ENCODE data around the gene CENPL.
"Not testable (repeated sequence)": the region's sequence is repeated elsewhere in the genome, so short reads cannot be mapped to it uniquely, and the experiment has no call there.

The CENPL gene, protein sequence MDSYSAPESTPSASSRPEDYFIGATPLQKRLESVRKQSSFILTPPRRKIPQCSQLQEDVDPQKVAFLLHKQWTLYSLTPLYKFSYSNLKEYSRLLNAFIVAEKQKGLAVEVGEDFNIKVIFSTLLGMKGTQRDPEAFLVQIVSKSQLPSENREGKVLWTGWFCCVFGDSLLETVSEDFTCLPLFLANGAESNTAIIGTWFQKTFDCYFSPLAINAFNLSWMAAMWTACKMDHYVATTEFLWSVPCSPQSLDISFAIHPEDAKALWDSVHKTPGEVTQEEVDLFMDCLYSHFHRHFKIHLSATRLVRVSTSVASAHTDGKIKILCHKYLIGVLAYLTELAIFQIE

GRCh38 chr1:173824315-173825081 is at the start of gene CENPL, which contains the start of gene DARS2:
Gene CENPL (minus strand): TSS chr1:173824883. CDS start chr1:173811299, 13,584 bp downstream.
Gene DARS2 (plus strand): TSS chr1:173824673. CDS start chr1:173825230, 557 bp downstream.
- DNase-seq = peak; percentile 99

- DNase-seq = no peak
Measured at GRCh38 chr1:173871500-173871899, 46.8 kb upstream of the CENPL start.

DNA sequence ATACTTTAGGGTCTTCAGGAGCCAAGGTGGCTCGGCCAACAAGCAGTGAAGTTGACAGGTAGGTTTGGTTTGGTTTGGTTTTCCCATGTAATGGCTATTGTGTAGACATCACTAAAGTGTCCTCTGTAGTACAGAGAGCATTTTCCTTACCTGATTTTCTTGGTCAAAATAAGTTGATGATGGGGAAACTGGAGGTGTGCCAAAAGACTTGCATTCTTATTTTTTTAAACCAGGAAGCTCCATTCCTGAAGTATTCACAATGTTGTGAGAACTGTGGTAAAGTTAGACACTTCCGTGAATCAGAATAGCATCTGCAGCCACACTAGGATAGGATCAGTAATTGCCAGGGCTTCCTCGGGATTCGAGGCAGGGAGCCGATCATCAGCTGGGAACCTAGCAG is 46.4 kb upstream of the CENPL start:
- no peak for DNase-seq

DNA sequence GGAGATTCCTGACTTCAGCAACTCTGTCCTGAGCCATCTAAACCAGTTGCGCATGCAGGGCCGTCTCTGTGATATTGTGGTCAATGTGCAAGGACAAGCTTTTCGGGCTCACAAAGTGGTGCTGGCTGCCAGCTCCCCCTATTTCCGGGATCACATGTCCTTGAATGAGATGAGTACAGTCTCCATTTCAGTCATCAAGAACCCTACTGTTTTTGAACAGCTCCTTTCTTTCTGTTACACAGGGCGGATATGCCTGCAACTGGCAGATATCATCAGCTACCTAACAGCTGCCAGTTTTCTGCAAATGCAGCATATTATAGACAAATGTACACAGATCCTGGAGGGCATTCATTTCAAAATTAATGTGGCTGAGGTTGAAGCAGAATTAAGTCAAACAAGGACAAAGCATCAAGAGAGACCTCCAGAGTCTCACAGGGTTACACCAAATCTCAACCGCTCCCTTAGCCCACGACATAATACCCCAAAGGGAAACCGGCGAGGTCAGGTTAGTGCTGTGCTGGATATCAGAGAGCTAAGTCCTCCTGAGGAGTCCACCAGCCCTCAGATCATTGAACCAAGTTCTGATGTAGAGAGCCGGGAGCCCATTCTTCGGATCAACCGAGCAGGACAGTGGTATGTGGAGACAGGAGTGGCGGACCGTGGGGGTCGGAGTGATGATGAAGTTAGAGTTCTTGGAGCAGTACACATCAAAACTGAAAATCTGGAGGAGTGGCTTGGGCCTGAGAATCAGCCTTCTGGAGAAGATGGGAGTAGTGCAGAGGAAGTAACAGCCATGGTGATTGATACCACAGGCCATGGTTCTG is 45.8 kb upstream of the CENPL start:
- DNase-seq = no peak

- no peak for DNase-seq
Measured at GRCh38 chr1:173869021-173869359, 44.3 kb upstream of the CENPL start.

DNA sequence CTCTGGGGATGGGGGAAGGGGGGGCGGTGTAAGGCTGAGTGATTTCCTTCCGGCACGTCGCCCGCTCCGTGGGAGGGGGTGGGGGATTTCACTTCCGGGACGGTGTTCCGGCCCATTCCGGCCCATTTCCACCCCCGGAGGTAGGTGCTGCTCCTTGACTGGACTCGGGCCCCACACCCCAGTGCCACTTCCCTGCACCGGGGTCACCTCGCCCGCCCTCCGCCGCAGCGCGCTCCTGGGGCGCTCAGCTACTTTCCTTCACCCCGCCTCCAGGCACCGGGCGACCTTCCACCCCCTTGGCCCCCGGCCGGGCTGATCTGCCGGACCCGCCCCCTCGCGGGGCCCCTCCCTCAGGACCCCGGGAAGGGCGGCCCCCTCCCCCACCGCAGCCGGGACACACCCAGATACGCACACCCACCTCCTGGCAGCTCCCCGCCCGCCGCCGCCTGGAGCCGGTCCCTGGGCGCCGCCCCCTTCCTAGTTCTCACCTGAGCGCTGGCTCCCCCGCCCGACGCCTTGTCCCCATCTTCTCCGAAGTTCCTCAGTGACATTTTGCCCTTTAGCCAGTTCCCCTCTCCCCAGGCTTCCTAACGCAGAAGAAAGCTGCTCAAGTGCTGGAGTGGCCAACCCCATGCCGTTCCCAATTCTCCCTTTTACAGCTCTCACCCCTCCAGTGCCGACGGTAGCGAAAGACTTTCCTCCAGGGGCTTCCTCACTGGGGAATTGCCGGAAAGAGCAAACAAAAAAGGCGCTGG is 43.8 kb upstream of the CENPL start, which contains the start of gene ZBTB37:
TSS of gene ZBTB37 (plus strand) at position 115 of the 755 bp plus-strand sequence. CDS start 1,846 bp downstream, outside the sequence.
- peak; percentile 73 for DNase-seq

- DNase-seq = peak; percentile 100
Measured at GRCh38 chr1:173867753-173868265, 43.1 kb upstream of the CENPL start, which contains the start of gene GAS5. Gene GAS5 (minus strand): TSS chr1:173867989.

DNA sequence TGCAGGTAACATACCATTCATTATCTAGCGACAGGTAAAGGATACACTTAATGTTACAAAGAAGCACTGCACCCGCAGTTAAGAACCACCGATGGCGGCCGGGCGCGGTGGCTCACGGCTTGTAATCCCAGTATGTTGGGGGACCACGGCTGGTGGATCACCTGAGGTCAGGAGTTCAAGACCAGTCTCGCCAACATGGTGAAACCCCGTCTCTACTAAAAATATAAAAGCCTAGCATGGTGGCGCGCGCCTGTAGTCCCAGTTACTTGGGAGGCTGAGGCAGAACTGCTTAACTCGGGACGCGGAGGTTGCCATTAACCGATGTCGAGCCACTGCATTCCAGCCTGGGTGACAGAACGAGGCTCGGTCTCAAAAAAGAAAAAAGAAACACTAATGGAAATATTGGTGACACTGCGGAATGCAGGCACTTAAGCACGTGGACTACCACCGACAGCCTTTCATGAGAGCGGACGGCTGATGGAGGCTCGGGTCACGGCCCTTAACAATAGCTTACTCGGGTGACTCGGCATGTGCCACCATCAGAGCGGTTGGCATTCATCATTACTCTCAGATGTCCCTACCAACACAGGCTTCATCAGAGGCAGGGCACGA is 42.6 kb upstream of the CENPL start:
- DNase-seq = no peak

GRCh38 chr1:173866413-173867115 is 41.9 kb upstream of the CENPL start:
- no peak for DNase-seq

DNA sequence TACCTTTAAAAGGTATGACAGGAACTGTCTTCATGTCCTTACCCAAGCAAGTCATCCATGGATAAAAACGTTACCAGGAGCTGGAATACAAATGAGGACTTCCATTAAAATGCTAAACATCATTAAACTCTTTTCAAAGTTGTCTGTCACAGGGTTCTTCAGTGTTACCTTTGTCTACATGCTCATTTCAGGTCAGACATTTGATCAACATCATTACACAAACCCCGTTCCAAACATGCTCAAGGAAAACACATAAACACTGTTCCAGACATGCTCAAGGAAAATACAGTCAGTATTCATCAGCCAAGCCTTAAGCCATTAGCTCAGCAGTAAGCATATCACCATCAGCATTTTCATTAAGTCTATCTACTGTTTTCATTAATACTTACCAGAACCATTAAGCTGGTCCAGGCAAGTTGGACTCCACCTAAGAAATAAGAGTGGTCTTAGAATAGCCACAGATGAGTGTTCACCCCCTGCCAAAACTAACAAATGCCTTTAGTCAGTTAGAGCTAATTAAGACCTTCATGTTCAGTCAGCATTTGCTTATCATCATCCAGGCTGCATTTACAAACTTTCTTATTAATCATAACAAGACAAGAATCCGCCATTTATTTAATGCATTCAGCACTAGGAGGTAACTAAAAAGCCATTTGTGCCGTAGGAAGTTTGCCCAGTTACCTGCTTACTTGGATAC is 40.9 kb upstream of the CENPL start:
- DNase-seq = no peak

DNA sequence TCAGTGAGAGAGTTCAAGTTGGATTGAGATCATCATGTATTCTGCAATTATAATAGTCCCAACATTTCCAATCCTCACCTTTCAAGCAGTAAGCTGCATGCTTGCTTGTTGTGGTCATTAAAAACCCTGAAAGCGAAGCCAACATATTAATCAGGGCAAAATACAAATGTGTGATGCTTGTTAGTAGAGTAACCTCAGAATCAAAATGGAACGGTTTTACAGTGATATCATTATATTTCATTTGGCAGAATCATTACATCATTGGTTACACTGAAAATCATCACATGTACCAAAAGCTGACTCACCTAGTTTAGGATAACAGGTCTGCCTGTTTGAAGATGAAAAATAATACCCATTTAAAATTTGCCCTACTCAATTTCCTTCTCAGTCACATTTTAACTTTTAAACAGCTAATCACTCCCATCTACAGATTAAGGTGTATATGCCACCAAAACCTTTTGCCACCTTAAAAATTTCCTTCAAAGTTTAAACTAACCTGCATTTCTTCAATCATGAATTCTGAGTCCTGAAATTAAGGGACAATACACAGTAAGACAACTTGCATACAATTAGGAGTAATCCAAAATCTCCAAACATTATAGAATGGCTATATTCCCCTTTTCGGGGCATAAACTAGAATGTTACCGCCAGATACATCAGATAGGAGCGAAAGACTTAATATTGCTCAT is 39.6 kb upstream of the CENPL start:
- DNase-seq = no peak

DNA sequence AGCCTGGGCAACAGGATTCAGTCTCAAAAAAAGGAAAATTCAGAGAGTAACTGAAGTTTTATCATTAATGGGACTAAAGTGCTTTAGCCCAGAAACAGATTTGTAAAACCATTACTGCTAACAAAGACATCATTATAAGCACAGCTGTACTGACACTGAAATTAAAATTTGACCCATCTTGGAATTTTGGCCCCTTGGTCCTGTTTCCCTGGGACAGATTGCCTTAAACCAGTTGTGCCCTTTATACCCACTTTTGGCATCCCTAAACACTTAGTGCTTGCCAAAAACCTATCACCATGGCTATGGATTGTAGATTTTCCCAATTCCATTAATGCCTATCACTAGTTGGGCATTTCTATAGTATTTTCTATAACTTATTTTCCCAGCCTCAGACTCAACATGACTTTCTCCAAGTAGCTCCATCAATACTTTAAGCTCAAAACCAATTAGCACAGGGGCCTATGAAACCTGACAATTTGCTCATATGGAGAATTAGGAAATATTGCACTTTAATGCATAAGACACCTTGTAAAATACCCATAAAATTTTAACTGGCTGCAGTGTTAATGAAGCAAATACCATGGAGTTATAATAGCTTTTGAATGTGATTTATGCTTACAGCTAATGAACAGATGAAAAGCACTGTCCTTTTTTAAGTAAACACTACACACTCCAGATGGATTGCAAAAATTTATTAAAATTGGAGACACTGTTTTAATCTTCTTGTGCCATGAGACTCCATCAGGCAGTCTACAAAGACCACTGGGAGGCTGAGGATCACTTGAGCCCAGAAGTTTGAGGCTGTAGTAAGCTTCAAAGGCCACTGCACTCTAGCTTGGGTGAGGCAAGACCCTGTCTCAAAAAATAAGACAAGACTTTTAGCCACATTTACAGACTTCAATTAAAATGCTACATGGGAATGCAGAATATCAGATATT is 38.8 kb upstream of the CENPL start:
- no peak for DNase-seq

GRCh38 chr1:173862769-173863223 is 38.1 kb upstream of the CENPL start:
- peak; percentile 23 for DNase-seq

GRCh38 chr1:173862146-173862768 is 37.6 kb upstream of the CENPL start:
- DNase-seq = peak; percentile 36

DNA sequence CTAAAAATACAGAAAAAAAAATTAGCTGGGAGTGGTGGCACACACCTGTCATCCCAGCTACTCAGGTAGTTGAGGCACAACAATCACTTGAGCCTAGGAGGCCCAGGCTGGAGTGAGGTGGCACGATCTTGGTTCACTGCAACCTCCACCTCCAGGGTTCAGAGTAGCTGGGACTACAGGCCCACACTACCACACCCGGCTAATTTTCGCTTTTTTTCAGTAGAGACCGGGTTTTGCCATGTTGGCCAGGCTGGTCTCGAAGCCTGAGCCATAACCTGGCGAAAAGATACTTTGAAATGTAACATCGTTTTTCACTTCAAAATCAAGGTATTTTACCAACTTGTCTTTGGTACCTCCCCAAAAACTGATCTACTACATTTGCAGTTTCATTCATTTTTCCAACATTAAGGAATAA is 37.1 kb upstream of the CENPL start:
- DNase-seq = peak; percentile 31

DNA sequence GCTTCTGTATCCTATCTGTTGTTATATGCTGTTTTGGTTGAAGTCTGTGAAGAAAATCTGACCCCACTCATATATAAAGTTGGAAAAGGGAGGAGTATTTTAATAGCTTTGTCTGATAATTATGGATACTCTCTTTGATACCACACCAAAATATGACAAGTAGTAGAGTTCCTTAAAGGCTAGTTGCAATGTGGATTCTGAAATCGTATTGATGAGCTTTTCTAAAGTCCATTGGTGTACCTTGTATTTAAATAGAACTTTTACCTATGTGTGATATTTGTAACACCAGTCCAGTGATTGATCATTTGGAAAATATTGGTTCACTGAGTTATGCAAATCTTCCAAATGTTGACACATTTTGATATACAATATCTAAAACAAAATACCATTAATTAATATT is 35.4 kb upstream of the CENPL start:
- no peak for DNase-seq

GRCh38 chr1:173859547-173859946 is 34.9 kb upstream of the CENPL start:
- not testable (repeated sequence) for DNase-seq

DNA sequence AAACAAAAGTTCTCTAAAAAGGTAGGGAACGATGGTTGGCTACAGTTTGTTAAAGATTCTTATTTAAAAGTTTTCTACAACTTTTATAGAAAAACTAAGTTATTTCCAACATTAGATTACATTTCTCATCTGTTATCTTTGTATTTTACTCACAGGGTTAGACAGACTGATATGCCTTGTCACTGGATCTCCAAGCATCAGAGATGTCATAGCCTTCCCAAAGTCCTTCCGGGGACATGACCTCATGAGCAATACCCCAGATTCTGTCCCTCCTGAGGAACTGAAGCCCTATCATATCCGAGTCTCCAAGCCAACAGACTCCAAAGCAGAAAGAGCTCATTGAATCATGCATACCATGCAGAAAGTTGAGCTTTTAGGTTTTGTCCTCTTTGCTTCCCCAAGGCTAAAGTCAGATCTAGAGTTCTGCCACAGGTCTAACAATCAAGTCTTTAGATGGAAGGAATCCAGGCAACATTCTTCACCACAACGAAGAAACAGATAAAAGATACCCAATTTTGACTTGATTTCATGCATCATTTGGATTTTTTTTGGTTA is 32.8 kb upstream of the CENPL start:
- no peak for DNase-seq

Data from fibroblast of skin of right biceps (primary cell).